Naive B cell (primary cell): ENCODE measurements around the gene KCNQ2. TPM values are rescaled to one million over a fixed set of nuclear protein-coding genes. Genes with fewer than 3 reads are reported as not detected.
"Not testable (repeated sequence)": the region's sequence is repeated elsewhere in the genome, so short reads cannot be mapped to it uniquely, and the experiment has no call there.

Experiments
- ATAC-seq, 2 donors: fragments of 150-1000 bp; cut with Tn5 transposase; 2 replicates each; pipeline ENCODE4 v1.10.0; 2021; ENCODE audit warnings: low read depth in 2 of 2, mild to moderate bottlenecking in 2 of 2, moderate library complexity in 2 of 2
- DNase-seq: peaks from one replicate; pipeline ENCODE4 v3.0.0; 2022
- H3K27ac Mint-ChIP-seq, 6 donors: one replicate each; pipeline ENCODE4 v1.8.0; 2020 to 2022; ENCODE audit warnings: mild to moderate bottlenecking in 6 of 6, mixed read lengths in 6 of 6, moderate library complexity in 5 of 6, inconsistent platforms in 2 of 6
- H3K27me3 Mint-ChIP-seq, 3 donors: one replicate each; pipeline ENCODE4 v1.8.0; 2021 to 2022; ENCODE audit warnings: mixed read lengths in 3 of 3, mild to moderate bottlenecking in 1 of 3
- H3K36me3 Mint-ChIP-seq, 2 donors: one replicate each; pipeline ENCODE4 v1.8.0; 2020 to 2022; ENCODE audit warnings: mixed read lengths in 2 of 2, inconsistent platforms in 1 of 2, mild to moderate bottlenecking in 1 of 2
- H3K4me1 Mint-ChIP-seq, 3 donors: one replicate each; pipeline ENCODE4 v1.8.0; 2020 to 2022; ENCODE audit warnings: mixed read lengths in 3 of 3, inconsistent platforms in 1 of 3, mild to moderate bottlenecking in 1 of 3, moderate library complexity in 1 of 3
- H3K4me3 Mint-ChIP-seq, 8 donors: one replicate each; pipeline ENCODE4 v1.8.0; 2020 to 2022; ENCODE audit warnings: mild to moderate bottlenecking in 8 of 8, mixed read lengths in 8 of 8, moderate library complexity in 8 of 8, inconsistent platforms in 2 of 8
- H3K9me3 Mint-ChIP-seq, 7 donors: one replicate each; pipeline ENCODE4 v1.8.0; 2020 to 2022; ENCODE audit warnings: mixed read lengths in 7 of 7, mild to moderate bottlenecking in 5 of 7, inconsistent platforms in 2 of 7, moderate library complexity in 1 of 7
- polyA plus RNA-seq, 6 donors: library from polyadenylated mRNA; unstranded; fragments of 300-500 nt; fragmentation: Illumina TruSeq; gene quantifications; one replicate each; pipeline ENCODE4 v1.2.3, GENCODE V29; 2021; ENCODE audit warnings: low read depth in 6 of 6

KCNQ2 gene
- polyA plus RNA-seq, 6 donors from 2014 or later: 0.54 to 1.1 TPM; not detected in 4

DNA sequence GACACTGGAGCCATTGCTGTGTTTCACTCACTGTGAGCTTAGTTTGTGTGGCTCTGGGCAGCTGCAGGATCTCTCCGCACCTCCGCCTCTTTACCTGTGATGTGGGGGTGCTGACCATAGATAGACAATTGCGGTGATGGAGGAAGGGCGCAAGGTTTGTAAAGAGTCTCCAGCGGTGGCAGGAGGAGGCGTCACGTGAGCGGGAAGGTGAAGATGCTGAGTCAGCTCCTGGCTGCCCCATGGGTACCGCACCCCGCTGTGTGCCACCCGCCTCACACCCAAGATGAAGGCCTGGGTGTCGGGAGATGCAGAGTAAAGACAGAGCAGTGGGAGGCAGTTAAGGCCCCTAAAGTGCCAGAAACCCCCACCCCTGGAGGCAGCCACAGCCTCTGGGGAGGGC lies 9.0 kb upstream of the KCNQ2 start:
- DNase-seq: no peak
- no peaks in the 10 kb centered on the region for H3K36me3 Mint-ChIP-seq
- H3K4me1 Mint-ChIP-seq: peaks cover 0 to 4% (median 0%) of the 10 kb centered on the region in 3 donors
- peaks cover 13 to 77% (median 53%) of the 10 kb centered on the region in 3 donors for H3K27me3 Mint-ChIP-seq
- peaks cover 0 to 5% (median 0%) of the 10 kb centered on the region in 7 donors for H3K9me3 Mint-ChIP-seq
- no peak for ATAC-seq
- H3K27ac Mint-ChIP-seq: no peak overlapping the region
- no peak overlapping the region for H3K4me3 Mint-ChIP-seq

DNA sequence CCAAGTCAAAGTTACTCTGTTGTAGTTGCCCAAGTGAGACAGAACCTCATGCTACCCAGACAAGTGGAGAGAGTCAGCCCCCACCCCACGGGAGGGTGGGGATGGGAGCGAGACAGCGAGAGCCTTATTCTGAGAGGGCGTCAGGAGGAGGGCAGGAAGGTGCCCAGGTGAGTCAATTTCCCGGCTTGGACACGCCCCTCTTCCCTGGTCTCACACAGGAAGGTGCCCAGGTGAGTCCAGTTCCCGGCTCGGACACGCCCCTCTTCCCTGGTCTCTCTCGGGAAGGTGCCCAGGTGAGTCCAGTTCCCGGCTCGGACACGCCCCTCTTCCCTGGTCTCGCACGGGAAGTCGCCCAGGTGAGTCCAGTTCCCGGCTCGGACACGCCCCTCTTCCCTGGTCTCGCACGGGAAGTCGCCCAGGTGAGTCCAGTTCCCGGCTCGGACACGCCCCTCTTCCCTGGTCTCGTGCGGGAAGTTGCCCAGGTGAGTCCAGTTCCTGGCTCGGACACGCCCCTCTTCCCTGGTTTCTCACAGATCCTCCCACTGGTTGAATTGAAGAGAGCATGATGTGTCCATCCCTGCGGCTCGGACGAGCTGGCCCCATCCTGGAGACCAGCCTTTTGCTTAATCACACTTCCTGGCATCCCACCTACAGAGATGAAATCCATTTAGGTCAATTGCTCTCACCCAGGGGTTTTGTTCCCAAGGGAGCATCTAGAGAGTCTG lies 7.4 kb upstream of the KCNQ2 start:
- not testable (repeated sequence) for H3K4me1 Mint-ChIP-seq, H3K36me3 Mint-ChIP-seq, H3K4me3 Mint-ChIP-seq, DNase-seq, ATAC-seq, H3K9me3 Mint-ChIP-seq, H3K27ac Mint-ChIP-seq
- H3K27me3 Mint-ChIP-seq: peaks cover 17 to 77% (median 54%) of the 10 kb centered on the region in 3 donors

DNA sequence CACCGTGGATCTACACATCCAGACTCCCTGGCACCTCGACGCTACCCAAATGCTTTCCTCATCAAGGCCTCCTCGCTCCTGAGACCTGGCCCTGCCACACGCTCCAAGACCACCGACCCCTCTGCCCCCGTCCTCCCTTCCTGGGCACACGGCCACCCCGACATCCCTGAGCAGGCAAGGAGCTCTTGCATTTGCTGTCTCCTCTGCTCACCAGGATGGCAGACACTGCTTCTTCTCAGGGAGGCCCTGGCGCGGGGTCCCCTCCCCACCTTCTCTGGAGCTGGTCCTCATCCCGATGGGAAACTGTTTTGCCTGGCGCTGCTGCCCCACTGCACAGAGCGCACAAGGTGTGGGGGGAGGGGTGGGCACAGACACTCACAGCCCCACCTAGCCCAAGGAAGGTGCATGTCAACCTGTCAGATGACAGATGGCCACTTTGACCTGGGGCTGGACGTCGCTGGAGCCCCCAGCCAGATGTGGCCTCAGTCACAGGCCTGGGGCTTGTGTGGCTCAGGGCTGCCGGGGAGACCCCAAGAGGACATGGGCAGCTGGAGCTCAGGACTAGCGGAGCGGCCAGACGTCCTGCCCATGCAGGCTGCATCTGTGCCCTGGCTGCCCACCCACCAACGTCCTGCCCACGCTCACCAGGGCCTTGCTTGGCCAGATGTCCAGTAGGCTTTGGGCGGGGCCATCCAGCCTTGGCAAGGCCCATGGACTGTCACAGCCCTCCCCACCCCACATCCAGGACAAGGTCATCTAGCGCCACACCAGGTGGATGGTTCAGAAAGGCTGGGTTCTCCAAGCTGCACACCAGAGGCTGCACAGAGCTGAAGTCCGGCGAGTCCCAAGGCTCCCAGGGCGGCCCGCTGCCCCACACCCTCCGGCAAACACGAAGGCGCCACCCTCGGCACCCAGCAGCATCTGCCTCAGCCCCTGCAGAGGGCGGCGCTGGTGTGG lies 6.2 kb upstream of the KCNQ2 start:
- Mint-ChIP-seq H3K4me1 (peaks cover 6 to 11% (median 8%) of the 10 kb centered on the region in 3 donors), H3K9me3 (peaks cover 0 to 2% (median 0%) of the 10 kb centered on the region in 7 donors), H3K4me3 (no peak overlapping the region), H3K27ac (peak overlapping the region in 1 of 6 donors; percentile 67), H3K27me3 (peaks cover 13 to 80% (median 59%) of the 10 kb centered on the region in 3 donors), H3K36me3 (no peaks in the 10 kb centered on the region)
- no peak for DNase-seq
- ATAC-seq: no peak

DNA sequence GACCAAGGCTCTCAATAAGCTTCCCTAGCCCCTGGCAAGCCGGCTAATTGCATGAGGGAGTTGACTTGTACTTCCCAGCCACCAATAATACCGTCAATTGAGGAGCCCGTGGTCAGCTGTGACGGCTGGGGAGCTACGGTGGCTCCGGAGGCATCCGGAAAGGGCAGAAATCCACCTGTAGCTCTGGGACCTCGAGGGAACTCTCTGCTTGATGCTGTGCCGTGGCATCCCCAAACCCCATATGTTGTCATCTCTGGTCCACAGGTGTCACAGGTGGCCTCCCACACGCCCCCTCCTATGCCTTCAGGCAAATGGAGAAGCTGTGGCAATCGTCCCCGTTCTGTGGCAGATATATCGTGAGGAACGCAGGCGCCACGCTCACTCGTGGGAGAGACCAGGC lies 5.5 kb upstream of the KCNQ2 start:
- DNase-seq: no peak
- Mint-ChIP-seq H3K4me1 (peaks cover 6 to 11% (median 8%) of the 10 kb centered on the region in 3 donors), H3K9me3 (peaks cover 0 to 1% (median 0%) of the 10 kb centered on the region in 7 donors), H3K4me3 (no peak overlapping the region), H3K27me3 (peaks cover 11 to 83% (median 62%) of the 10 kb centered on the region in 3 donors), H3K27ac (no peak overlapping the region), H3K36me3 (no peaks in the 10 kb centered on the region)
- ATAC-seq: no peak

DNA sequence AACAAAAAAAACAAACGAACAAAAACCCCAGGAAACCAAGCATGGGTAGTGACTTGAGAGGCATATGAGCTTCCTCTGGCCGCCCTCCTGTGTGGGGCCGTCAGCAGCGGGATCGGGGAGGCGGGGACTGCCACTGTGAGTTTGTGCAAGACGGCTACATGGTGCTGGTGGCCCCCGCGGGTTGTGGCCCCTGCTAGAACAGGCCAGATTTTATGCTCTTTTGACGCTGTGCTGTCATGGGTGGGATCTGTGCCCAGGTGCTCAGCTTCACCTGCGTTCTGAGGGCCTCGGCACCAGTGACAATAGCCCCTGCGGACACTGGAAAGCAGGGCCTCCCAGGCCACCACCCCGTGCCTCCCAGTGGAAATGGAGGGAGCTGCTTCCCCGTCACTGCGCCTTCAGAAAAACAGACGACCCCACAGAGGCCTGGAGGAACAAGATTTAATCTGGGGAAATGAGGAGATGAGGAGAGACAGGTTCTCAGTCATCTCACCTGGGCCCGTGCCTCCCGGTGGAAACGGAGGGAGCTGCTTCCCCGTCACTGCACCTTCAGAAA lies 4.7 kb upstream of the KCNQ2 start:
- peaks cover 9 to 76% (median 55%) of the 10 kb centered on the region in 3 donors for H3K27me3 Mint-ChIP-seq
- H3K27ac Mint-ChIP-seq: no peak overlapping the region
- peaks cover 6 to 11% (median 8%) of the 10 kb centered on the region in 3 donors for H3K4me1 Mint-ChIP-seq
- no peak overlapping the region for H3K4me3 Mint-ChIP-seq
- no peak for DNase-seq
- no peak for ATAC-seq
- peaks cover 0 to 1% (median 0%) of the 10 kb centered on the region in 7 donors for H3K9me3 Mint-ChIP-seq
- H3K36me3 Mint-ChIP-seq: no peaks in the 10 kb centered on the region

DNA sequence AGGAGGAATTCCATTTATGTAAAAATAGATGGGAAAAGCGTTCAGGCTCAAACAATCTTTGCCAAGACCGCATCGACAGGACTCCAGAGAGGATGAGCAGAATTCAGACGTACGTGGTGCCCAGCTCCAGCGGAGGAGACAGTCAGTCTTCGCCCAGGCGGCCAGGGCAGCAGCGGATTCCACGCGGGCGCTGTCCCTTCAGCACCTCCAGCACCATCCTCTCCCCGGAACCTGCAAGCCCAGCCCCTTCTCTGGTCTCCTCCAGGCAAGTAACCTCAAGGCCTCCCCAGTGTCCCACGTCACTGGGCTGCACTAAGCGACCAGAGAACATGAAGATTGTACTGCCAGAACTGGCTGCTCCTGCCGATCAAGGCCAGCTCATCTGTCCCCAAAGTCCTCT lies 2.8 kb upstream of the KCNQ2 start:
- H3K4me1 Mint-ChIP-seq: peaks cover 6 to 9% (median 8%) of the 10 kb centered on the region in 3 donors
- no peak overlapping the region for H3K27ac Mint-ChIP-seq
- H3K4me3 Mint-ChIP-seq: no peak overlapping the region
- no peaks in the 10 kb centered on the region for H3K36me3 Mint-ChIP-seq
- H3K9me3 Mint-ChIP-seq: peaks cover 0 to 1% (median 0%) of the 10 kb centered on the region in 7 donors
- DNase-seq (no peak), ATAC-seq (no peak)
- H3K27me3 Mint-ChIP-seq: peaks cover 4 to 72% (median 48%) of the 10 kb centered on the region in 3 donors

DNA sequence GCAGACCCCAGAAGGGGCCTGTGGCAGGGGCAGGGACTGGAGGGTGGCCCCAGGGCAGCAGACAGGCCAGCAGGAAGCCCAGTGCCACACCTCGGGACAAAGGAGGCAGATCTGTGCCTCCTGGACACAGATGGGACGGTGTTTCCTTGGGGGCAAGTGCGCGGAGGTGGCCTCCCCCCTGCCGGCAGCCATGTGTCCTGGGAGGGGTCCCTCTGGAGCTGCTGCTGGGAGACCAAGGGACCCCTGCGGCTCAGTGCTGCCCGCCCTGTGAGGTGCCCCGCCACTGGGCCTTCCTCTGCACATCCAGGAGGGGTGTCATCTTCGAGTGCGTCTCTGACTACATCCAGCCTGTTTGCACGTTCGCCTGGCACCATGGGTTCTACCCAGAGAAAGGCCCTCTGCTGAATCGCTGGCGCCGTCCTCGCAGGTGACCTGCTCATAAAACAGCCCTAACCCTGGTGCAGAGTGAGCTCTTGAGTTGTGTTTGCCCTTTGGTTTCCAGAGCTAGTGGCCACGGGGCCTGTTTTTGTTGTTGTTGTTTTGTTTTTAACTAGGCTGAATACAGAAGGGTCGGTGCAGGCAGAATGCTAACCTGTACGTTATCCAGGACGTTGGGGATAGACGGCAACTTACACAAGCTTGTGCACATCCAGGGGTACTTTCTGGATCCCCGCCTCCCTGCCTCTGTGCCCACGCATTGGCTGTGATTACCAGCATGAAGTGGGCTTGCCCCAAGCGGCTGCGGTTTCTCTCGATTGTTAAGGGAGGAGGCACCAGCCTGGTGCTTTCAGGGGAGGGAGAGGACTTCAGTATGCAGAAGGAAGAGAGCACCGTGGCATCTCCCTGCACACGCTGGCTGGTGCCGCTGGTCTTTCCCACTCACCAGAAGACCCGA lies 1.3 kb upstream of the KCNQ2 start:
- Mint-ChIP-seq H3K36me3 (no peaks in the 10 kb centered on the region), H3K4me3 (peak overlapping the region in 4 of 8 donors; percentile 10 to 45 (median 42)), H3K4me1 (peaks cover 6 to 12% (median 8%) of the 10 kb centered on the region in 3 donors), H3K27me3 (peaks cover 4 to 72% (median 48%) of the 10 kb centered on the region in 3 donors), H3K27ac (peak overlapping the region in 1 of 6 donors; percentile 65), H3K9me3 (peaks cover 0 to 1% (median 0%) of the 10 kb centered on the region in 7 donors)
- DNase-seq (no peak), ATAC-seq (peak; percentile 39 to 46)

DNA sequence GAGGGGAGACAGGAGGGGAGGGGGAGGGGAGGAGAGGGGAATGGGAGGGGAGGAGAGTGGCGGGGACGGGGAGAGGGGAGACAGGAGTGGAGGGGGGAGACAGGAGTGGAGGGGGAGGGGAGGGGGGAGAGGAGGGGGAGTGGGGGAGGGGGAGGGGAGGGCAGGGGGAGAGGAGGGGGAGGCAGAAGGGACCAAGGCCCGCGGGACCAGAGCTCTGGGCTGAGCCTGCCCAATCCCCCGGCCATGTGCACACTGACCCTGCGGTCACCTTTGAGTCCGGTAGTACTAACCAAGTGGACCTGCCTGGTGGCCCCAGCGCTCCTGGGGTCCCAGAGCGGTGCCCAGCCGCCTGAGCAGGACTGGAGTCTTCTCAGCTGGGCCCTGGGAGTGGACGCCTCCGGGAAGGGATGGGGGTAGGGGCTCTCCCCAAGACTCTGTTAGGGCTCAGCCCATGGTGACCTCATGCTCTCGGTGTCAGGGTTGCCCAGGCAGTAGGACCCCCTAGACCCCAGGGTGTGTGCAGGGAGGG lies 471 bp upstream of the KCNQ2 start:
- peak overlapping the region in 2 of 8 donors; percentile 9 to 13 for H3K4me3 Mint-ChIP-seq
- no peak for ATAC-seq

DNA sequence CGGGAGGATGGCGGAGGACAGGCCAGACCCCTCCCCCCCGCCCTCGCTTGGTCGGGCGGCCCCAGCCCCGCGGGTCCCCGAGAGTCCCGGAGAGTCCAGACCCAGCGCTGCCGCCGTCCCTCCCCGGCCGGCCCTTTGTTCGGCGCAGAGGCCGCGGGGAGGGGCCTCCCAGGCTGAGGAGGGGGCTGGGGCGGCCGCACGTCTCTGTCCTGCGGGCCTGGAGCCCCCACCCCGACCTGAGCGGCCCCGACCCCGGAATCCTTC lies 806 bp downstream of the KCNQ2 start:
- ATAC-seq (no peak), DNase-seq (no peak)
- Mint-ChIP-seq H3K36me3 (no peaks in the 10 kb centered on the region), H3K27me3 (peaks cover 4 to 69% (median 45%) of the 10 kb centered on the region in 3 donors), H3K4me1 (peaks cover 6 to 12% (median 8%) of the 10 kb centered on the region in 3 donors), H3K4me3 (no peak overlapping the region), H3K27ac (no peak overlapping the region), H3K9me3 (peaks cover 0 to 1% (median 0%) of the 10 kb centered on the region in 7 donors)

More for the DNA sequence above, 471 bp upstream of the KCNQ2 start:
- Mint-ChIP-seq H3K4me1 (peaks cover 6 to 12% (median 8%) of the 10 kb centered on the region in 3 donors), H3K36me3 (no peaks in the 10 kb centered on the region), H3K27ac (no peak overlapping the region), H3K27me3 (peaks cover 4 to 73% (median 40%) of the 10 kb centered on the region in 3 donors), H3K9me3 (peaks cover 0 to 1% (median 0%) of the 10 kb centered on the region in 7 donors)
- no peak for DNase-seq

DNA sequence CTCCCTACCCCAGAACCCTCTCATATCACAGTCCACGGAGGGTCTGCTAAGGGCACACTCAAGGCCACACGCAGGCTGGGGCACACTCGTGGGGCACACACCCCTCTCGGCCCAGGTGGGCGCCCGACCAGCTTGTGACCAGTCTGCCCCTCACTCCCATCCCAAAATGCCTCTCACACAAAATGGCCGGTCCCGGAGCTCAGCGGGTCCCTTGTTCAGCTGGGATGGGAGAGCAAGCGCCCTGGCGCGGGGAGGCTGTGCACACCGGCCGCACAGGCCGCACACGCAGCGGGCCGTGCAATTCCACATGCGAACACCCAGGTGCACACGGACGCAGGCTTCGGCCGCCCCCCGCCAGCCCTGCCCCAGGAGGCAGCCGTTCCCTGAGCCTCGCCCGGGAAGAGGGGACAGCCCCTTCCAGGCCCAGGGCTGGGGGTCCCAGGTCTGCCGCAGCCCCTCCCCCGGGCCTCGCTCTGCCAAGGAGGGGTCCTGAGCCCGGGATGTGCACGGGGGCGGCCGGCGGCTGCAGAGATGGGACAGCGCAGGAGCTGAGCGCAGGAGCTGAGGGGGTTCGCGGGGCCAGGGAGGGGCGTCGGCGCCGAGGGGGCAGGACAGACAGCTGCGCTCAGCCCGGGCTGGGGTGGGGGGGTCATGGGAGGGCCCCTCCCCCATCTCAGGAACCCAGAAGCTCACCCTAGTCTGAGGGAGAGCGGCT lies 1.3 kb downstream of the KCNQ2 start:
- ATAC-seq (no peak), DNase-seq (no peak)
- peaks cover 6 to 12% (median 8%) of the 10 kb centered on the region in 3 donors for H3K4me1 Mint-ChIP-seq
- peaks cover 0 to 1% (median 0%) of the 10 kb centered on the region in 7 donors for H3K9me3 Mint-ChIP-seq
- H3K27me3 Mint-ChIP-seq: peaks cover 4 to 70% (median 45%) of the 10 kb centered on the region in 3 donors
- H3K27ac Mint-ChIP-seq: no peak overlapping the region
- no peaks in the 10 kb centered on the region for H3K36me3 Mint-ChIP-seq
- peak overlapping the region in 1 of 8 donors; percentile 18 for H3K4me3 Mint-ChIP-seq

DNA sequence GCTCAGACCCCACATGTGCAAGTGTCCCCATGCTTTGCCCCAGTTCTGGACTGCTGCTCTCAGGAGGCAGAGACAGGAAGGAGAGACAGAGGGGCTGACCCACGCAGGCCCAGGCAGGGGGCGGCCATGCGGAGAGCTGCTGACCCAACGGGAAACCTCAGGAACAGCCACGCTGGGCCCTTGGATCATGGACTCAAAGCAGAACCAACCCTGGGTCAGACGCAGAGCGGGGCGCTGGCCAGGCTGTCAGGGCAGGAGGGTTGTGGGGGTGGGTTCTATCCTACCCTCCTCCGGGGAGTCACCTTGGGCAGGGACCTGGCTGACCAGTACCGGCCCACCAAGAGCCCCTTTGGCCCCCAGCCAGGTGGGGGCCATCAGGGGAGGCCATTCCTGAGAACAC lies 2.0 kb downstream of the KCNQ2 start:
- Mint-ChIP-seq H3K27ac (no peak overlapping the region), H3K36me3 (no peaks in the 10 kb centered on the region), H3K4me1 (peaks cover 6 to 12% (median 8%) of the 10 kb centered on the region in 3 donors), H3K27me3 (peaks cover 3 to 68% (median 43%) of the 10 kb centered on the region in 3 donors), H3K9me3 (peaks cover 0 to under 1% (median 0%) of the 10 kb centered on the region in 7 donors), H3K4me3 (peak overlapping the region in 3 of 8 donors; percentile 38 to 68 (median 44))
- no peak for ATAC-seq
- DNase-seq: no peak

DNA sequence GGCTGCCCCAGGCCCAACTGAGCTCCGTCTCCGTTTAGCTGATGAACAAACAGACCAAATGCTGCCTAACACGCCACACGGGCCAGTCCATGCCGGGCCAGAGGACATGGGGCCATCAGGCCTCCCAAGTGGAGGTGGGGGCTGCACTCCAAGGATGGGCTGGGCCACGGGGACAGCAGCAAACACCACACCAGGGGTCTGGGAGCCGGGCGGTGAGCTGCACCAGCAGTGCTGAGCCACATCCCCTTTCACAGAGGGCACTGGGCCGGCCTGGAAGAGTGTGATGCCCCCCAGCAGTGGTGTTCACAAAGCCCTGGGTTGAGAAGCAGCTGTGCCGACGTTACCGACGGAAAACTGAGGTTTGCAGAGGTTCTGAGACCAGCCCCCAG lies 2.7 kb downstream of the KCNQ2 start:
- H3K4me3 Mint-ChIP-seq: no peak overlapping the region

More for the DNA sequence above, 2.7 kb downstream of the KCNQ2 start:
- Mint-ChIP-seq H3K36me3 (no peaks in the 10 kb centered on the region), H3K4me1 (peaks cover 6 to 12% (median 8%) of the 10 kb centered on the region in 3 donors), H3K27ac (no peak overlapping the region), H3K9me3 (no peaks in the 10 kb centered on the region), H3K27me3 (peaks cover 0 to 68% (median 43%) of the 10 kb centered on the region in 3 donors)
- DNase-seq (no peak), ATAC-seq (no peak)
